IMR-90 (cell line): ENCODE data around the gene DOCK4. TPM values are rescaled to one million over a fixed set of nuclear protein-coding genes. Genes with fewer than 3 reads are reported as not detected.

Source experiments
- ATAC-seq: fragments of 200-7000 bp; cut with Tn5 transposase; 2 replicates; pipeline ENCODE4 v1.9.1; 2020; ENCODE audit warnings: low read depth, mild to moderate bottlenecking, moderate library complexity
- BruUV-seq: library from RNA; stranded (reverse); fragments of 400-500 nt; replicated peaks from 2 replicates; lab custom pipeline; 2021; lab: Mats Ljungman, UMichigan
- CTCF ChIA-PET: fragments of 300-600 bp; formaldehyde crosslinking; extraction: SDS; loops from one replicate; lab custom pipeline; 2021; ENCODE audit warnings: antibody characterized with exemption; lab: Yijun Ruan, JAX
- POLR2A ChIA-PET: fragments of 300-600 bp; sonication (Branson Sonifier 250); formaldehyde crosslinking; loops from one replicate; lab custom pipeline; 2022; ENCODE audit warnings: antibody characterized with exemption; ENCODE audit not compliant: unreplicated experiment; lab: Charles Lee
- DNase-seq: peaks from one replicate; pipeline ENCODE4 v3.0.0; 2013
- H2AFZ ChIP-seq: replicated peaks from 2 replicates; pipeline ENCODE3; 2013; ENCODE audit warnings: low read length, mild to moderate bottlenecking; ENCODE audit not compliant: poor library complexity
- H2AK5ac ChIP-seq: 2 replicates; pipeline ENCODE4 v1.6.1; 2013; ENCODE audit warnings: low read depth, low read length, inconsistent platforms
- H2AK9ac ChIP-seq: replicated peaks from 2 replicates; pipeline ENCODE3; 2013; ENCODE audit warnings: mild to moderate bottlenecking, low read depth, low read length, moderate library complexity; ENCODE audit not compliant: poor library complexity
- H2BK120ac ChIP-seq: 2 replicates; pipeline ENCODE4 v1.6.1; 2013; ENCODE audit warnings: low read depth, low read length, inconsistent platforms
- H2BK15ac ChIP-seq: 3 replicates; pipeline ENCODE4 v1.6.1; 2013; ENCODE audit warnings: low read depth, low read length, inconsistent platforms
- H2BK20ac ChIP-seq: 2 replicates; pipeline ENCODE4 v1.6.1; 2013; ENCODE audit warnings: low read depth, mild to moderate bottlenecking, inconsistent platforms, low read length, moderate library complexity
- H2BK5ac ChIP-seq: 2 replicates; pipeline ENCODE4 v1.6.1; 2013; ENCODE audit warnings: mild to moderate bottlenecking, low read depth, low read length, inconsistent platforms; ENCODE audit not compliant: poor library complexity, severe bottlenecking
- H3K14ac ChIP-seq: replicated peaks from 2 replicates; pipeline ENCODE4 v1.6.1; 2013; ENCODE audit warnings: low read depth, low read length, inconsistent platforms
- H3K18ac ChIP-seq: 2 replicates; pipeline ENCODE4 v1.6.1; 2013; ENCODE audit warnings: low read depth, low read length, control low read depth
- H3K23ac ChIP-seq: 2 replicates; pipeline ENCODE4 v1.6.1; 2013; ENCODE audit warnings: low read depth, low read length, inconsistent platforms
- H3K27ac ChIP-seq: 2 replicates; pipeline ENCODE4 v1.5.1; 2013; ENCODE audit warnings: mild to moderate bottlenecking, control low read depth, low read length; ENCODE audit not compliant: insufficient read depth
- H3K27me3 ChIP-seq: 2 replicates; pipeline ENCODE4 v1.6.1; 2013; ENCODE audit warnings: low read length; ENCODE audit not compliant: control insufficient read depth, insufficient read depth
- H3K36me3 ChIP-seq: 2 replicates; pipeline ENCODE4 v1.6.1; 2013; ENCODE audit warnings: low read length, mixed read lengths; ENCODE audit not compliant: control insufficient read depth, insufficient read depth
- H3K4ac ChIP-seq: 2 replicates; pipeline ENCODE4 v1.6.1; 2013; ENCODE audit warnings: low read depth, low read length, inconsistent platforms
- H3K4me1 ChIP-seq: 2 replicates; pipeline ENCODE4 v1.6.1; 2013; ENCODE audit warnings: low read length, mixed read lengths; ENCODE audit not compliant: control insufficient read depth, insufficient read depth
- H3K4me2 ChIP-seq: 2 replicates; pipeline ENCODE4 v1.6.1; 2013; ENCODE audit warnings: low read depth, mild to moderate bottlenecking, control low read depth, low read length, moderate library complexity
- H3K4me3 ChIP-seq: 2 replicates; pipeline ENCODE4 v1.5.1; 2013; ENCODE audit warnings: low read depth, mild to moderate bottlenecking, control low read depth, low read length, moderate library complexity; ENCODE audit not compliant: insufficient read depth
- H3K56ac ChIP-seq: 2 replicates; pipeline ENCODE4 v1.6.1; 2013; ENCODE audit warnings: low read length, inconsistent platforms; ENCODE audit not compliant: insufficient read depth; ENCODE audit errors: extremely low read depth
- H3K79me1 ChIP-seq, 2 experiments: 2 replicates each; pipeline ENCODE4 v1.6.1; 2013; ENCODE audit warnings: low read length in 2 of 2, inconsistent platforms in 1 of 2, low read depth in 1 of 2
- H3K9ac ChIP-seq: 2 replicates; pipeline ENCODE4 v1.6.1; 2013; ENCODE audit warnings: low read depth, low read length, control low read depth
- H3K9me1 ChIP-seq: 2 replicates; pipeline ENCODE4 v1.6.1; 2013; ENCODE audit warnings: low read length, inconsistent platforms; ENCODE audit not compliant: insufficient read depth
- H3K9me3 ChIP-seq: 2 replicates; pipeline ENCODE4 v1.6.1; 2013; ENCODE audit warnings: low read length; ENCODE audit not compliant: control insufficient read depth, insufficient read depth
- H4K20me1 ChIP-seq: 2 replicates; pipeline ENCODE4 v1.6.1; 2013; ENCODE audit warnings: low read length, inconsistent platforms; ENCODE audit not compliant: insufficient read depth
- H4K5ac ChIP-seq: 2 replicates; pipeline ENCODE4 v1.6.1; 2013; ENCODE audit warnings: mild to moderate bottlenecking, low read depth, low read length, control low read depth
- H4K8ac ChIP-seq, 2 experiments: 2 replicates each; pipeline ENCODE4 v1.6.1; 2013; ENCODE audit warnings: low read depth in 2 of 2, low read length in 2 of 2, control low read depth in 1 of 2, inconsistent platforms in 1 of 2
- H4K91ac ChIP-seq: 2 replicates; pipeline ENCODE4 v1.6.1; 2013; ENCODE audit warnings: low read depth, low read length, inconsistent platforms; ENCODE audit not compliant: insufficient read depth
- BHLHE40 ChIP-seq: fragments of 150-350 bp; IDR thresholded peaks from 2 replicates; pipeline ENCODE4 v1.6.1; 2016; ENCODE audit warnings: mild to moderate bottlenecking, low read depth, low read length
- CEBPB ChIP-seq: IDR thresholded peaks from 2 replicates; pipeline ENCODE4 v1.6.1; 2012; ENCODE audit warnings: low read depth, low read length, improper control_type of control experiment
- CHD1 ChIP-seq: IDR thresholded peaks from 2 replicates; pipeline ENCODE4 v1.6.1; 2012; ENCODE audit warnings: low read depth, low read length, improper control_type of control experiment
- ELK1 ChIP-seq: fragments of 150-350 bp; IDR thresholded peaks from 2 replicates; pipeline ENCODE4 v1.6.1; 2016; ENCODE audit warnings: low read depth, mild to moderate bottlenecking, low read length, moderate library complexity, borderline replicate concordance
- FOS ChIP-seq: fragments of 150-350 bp; IDR thresholded peaks from 2 replicates; pipeline ENCODE4 v1.6.1; 2016; ENCODE audit warnings: low read depth, low read length
- MAFK ChIP-seq: IDR thresholded peaks from 2 replicates; pipeline ENCODE4 v1.6.1; 2012; ENCODE audit warnings: low read depth, low read length, improper control_type of control experiment
- MAZ ChIP-seq: IDR thresholded peaks from 2 replicates; pipeline ENCODE4 v1.6.1; 2012; ENCODE audit warnings: low read depth, mild to moderate bottlenecking, low read length, improper control_type of control experiment, moderate library complexity, borderline replicate concordance
- MXI1 ChIP-seq: IDR thresholded peaks from 2 replicates; pipeline ENCODE4 v1.6.1; 2012; ENCODE audit warnings: low read depth, mild to moderate bottlenecking, low read length, moderate library complexity, borderline replicate concordance
- NFE2L2 ChIP-seq: fragments of 150-350 bp; IDR thresholded peaks from 2 replicates; pipeline ENCODE4 v1.6.1; 2016; ENCODE audit warnings: low read depth, mild to moderate bottlenecking, low read length
- RCOR1 ChIP-seq: IDR thresholded peaks from 2 replicates; pipeline ENCODE4 v1.6.1; 2012; ENCODE audit warnings: mild to moderate bottlenecking, low read length, improper control_type of control experiment; ENCODE audit not compliant: insufficient replicate concordance
- SMC3 ChIP-seq: fragments of 150-350 bp; IDR thresholded peaks from 2 replicates; pipeline ENCODE4 v1.6.1; 2016; ENCODE audit warnings: low read depth, mild to moderate bottlenecking, antibody characterized with exemption, low read length, moderate library complexity
- USF2 ChIP-seq: fragments of 150-350 bp; IDR thresholded peaks from 2 replicates; pipeline ENCODE4 v1.6.1; 2017; ENCODE audit warnings: mild to moderate bottlenecking, antibody characterized with exemption, low read length, low read depth
- WGBS, 2 experiments: methylation state at CpG; one replicate each; pipeline versions ENCODE4 v1.1.5 to v1.1.7; 2013; ENCODE audit warnings: missing lambda C conversion rate in 2 of 2; ENCODE audit not compliant: insufficient read length in 1 of 2; ENCODE audit errors: extremely low coverage in 2 of 2; 5-methylcytosine and 5-hydroxymethylcytosine counted together
- dilution Hi-C: fragments of 300-500 bp; cut with HindIII; formaldehyde crosslinking; loops from one replicate; pipeline ENCODE4 v1.14.3; 2018; ENCODE audit warnings: low sequenced_read_pairs; ENCODE audit not compliant: unreplicated experiment
- in situ Hi-C: fragments of 300-500 bp; cut with MboI; formaldehyde crosslinking; loops from 3 replicates; pipeline ENCODE4 v1.14.3; 2019; ENCODE audit warnings: low sequenced_read_pairs, inconsistent platforms, mixed read lengths
- intact Hi-C: fragments of 100-400 bp; cut with micrococcal nuclease; formaldehyde crosslinking; loops from 2 replicates; pipeline ENCODE4 v1.10.0; 2022
- polyA plus RNA-seq, 3 experiments: library from polyadenylated mRNA; depleted of rRNA; stranded (reverse); fragments of >200 nt; gene quantifications; 2 replicates each; pipeline ENCODE4 v1.2.3, GENCODE V29; 2012; ENCODE audit warnings: low replicate concordance in 1 of 3
- total RNA-seq: library from RNA; depleted of rRNA; stranded (reverse); fragments of >200 nt; gene quantifications from 2 replicates; pipeline ENCODE4 v1.2.3, GENCODE V29; 2012
- TF ChIP-seq, protein P1 (sequence below): conservative IDR thresholded peaks from 2 replicates; pipeline ENCODE4 v1.5.1; 2012; ENCODE audit warnings: mild to moderate bottlenecking, low read depth, low read length, improper control_type of control experiment

Gene DOCK4
- total and polyA plus RNA-seq, 2 of the 4 experiments (the other 2 are of a cell fraction), result 4.4 to 12.2 TPM

- no peaks in the 10 kb centered on the region; the same call in 1 of the 2 replicates for H3K9me1 ChIP-seq
- no peak overlapping the region for H2BK120ac ChIP-seq
- H2BK20ac ChIP-seq, result no peak overlapping the region
- H2AFZ ChIP-seq, result no peak overlapping the region
- H3K23ac ChIP-seq, result no peak overlapping the region
- intact Hi-C loops (no loop called here), dilution Hi-C loops (no loop called here), in situ Hi-C loops (loop anchor here (25.0 kb wide), 1 partner anchor 461 kb away; no protein-coding TSS in a partner anchor)
- H3K4me3 ChIP-seq, result no peak overlapping the region
- WGBS, 2 experiments, result no CpG with 5 or more reads among the region's 3 CpGs
- H2BK5ac ChIP-seq, result no peak overlapping the region
- DNase-seq, result no peak
- H3K9ac ChIP-seq, result no peak overlapping the region
- H4K91ac ChIP-seq, result no peak overlapping the region
- H3K18ac ChIP-seq, result no peak overlapping the region
- H3K4ac ChIP-seq, result no peak overlapping the region
- no peak overlapping the region for H4K8ac ChIP-seq
- no peak overlapping the region for H3K27ac ChIP-seq
- H2BK15ac ChIP-seq, result no peak overlapping the region
- H2AK9ac ChIP-seq, result no peak overlapping the region
- no peaks in the 10 kb centered on the region; the same call in 1 of the 2 replicates for H4K20me1 ChIP-seq
- ATAC-seq, result no peak
- no peak overlapping the region for H3K14ac ChIP-seq
- no peaks in the 10 kb centered on the region for H3K36me3 ChIP-seq
- H3K56ac ChIP-seq, result no peak overlapping the region
- H3K4me2 ChIP-seq, result no peak overlapping the region
- no peaks in the 10 kb centered on the region for H3K27me3 ChIP-seq
- H3K79me1 ChIP-seq, result peaks cover 23 to 46% of the 10 kb centered on the region in 2 experiments
- POLR2A ChIA-PET, result no interaction called here
- no peaks in the 10 kb centered on the region for H3K4me1 ChIP-seq
- TF ChIP-seq ELK1 (no peak), MXI1 (no peak), CEBPB (no peak), CHD1 (no peak), BHLHE40 (no peak), RCOR1 (no peak), MAFK (no peak), MAZ (no peak), FOS (no peak), SMC3 (no peak), NFE2L2 (no peak), USF2 (no peak)
- TF ChIP-seq, protein P1, sequence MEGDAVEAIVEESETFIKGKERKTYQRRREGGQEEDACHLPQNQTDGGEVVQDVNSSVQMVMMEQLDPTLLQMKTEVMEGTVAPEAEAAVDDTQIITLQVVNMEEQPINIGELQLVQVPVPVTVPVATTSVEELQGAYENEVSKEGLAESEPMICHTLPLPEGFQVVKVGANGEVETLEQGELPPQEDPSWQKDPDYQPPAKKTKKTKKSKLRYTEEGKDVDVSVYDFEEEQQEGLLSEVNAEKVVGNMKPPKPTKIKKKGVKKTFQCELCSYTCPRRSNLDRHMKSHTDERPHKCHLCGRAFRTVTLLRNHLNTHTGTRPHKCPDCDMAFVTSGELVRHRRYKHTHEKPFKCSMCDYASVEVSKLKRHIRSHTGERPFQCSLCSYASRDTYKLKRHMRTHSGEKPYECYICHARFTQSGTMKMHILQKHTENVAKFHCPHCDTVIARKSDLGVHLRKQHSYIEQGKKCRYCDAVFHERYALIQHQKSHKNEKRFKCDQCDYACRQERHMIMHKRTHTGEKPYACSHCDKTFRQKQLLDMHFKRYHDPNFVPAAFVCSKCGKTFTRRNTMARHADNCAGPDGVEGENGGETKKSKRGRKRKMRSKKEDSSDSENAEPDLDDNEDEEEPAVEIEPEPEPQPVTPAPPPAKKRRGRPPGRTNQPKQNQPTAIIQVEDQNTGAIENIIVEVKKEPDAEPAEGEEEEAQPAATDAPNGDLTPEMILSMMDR, result no peak
- no peaks in the 10 kb centered on the region for H3K9me3 ChIP-seq
- CTCF ChIA-PET, result no interaction called here
- no TSS peak for BruUV-seq
- no peak overlapping the region for H2AK5ac ChIP-seq
- H4K5ac ChIP-seq, result no peak overlapping the region
Measured at GRCh38 chr7:112223310-112223709, 17.1 kb upstream of the DOCK4 start.
